ENCODE data around the gene TNRC6C. TPM values are rescaled to one million over a fixed set of nuclear protein-coding genes. Genes with fewer than 3 reads are reported as not detected.
"Not testable (repeated sequence)": the region's sequence is repeated elsewhere in the genome, so short reads cannot be mapped to it uniquely, and the experiment has no call there.

Gene TNRC6C
- total and polyA plus RNA-seq, 4 donors: 1.3 to 7.7 (median 2.9) TPM

GRCh38 chr17:77993735-77994134 is 35.2 kb downstream of the TNRC6C start:
- DNase-seq (ENCODE audit: low spot score); H3K27ac ChIP-seq (ENCODE audit: low read depth in 1 of 2, low read length in 2 of 2); H3K4me3 ChIP-seq (ENCODE audit: low read depth in 1 of 3, low read length in 3 of 3); H3K9ac ChIP-seq (ENCODE audit: low read depth in 1 of 2, low read length in 2 of 2); H3K9me3 ChIP-seq (ENCODE audit: control insufficient read depth in 4 of 4, low read length in 3 of 4); H3K27me3 ChIP-seq (ENCODE audit: control insufficient read depth in 4 of 4, insufficient read depth in 4 of 4, low read length in 3 of 4); H3K36me3 ChIP-seq (ENCODE audit: control insufficient read depth in 4 of 4, insufficient read depth in 3 of 4, low read depth in 1 of 4, low read length in 3 of 4): not testable (repeated sequence)
- 94% methylated on average over 7 of the region's 7 CpGs for WGBS
- H3K4me1 ChIP-seq (ENCODE audit: control insufficient read depth in 4 of 4, insufficient read depth in 4 of 4, low read length in 3 of 4): peaks cover 9 to 28% (median 20%) of the 10 kb centered on the region in 4 donors

- no peak overlapping the region for H3K9ac ChIP-seq (ENCODE audit: low read depth in 1 of 2, low read length in 2 of 2)
- no peaks in the 10 kb centered on the region for H3K27me3 ChIP-seq (ENCODE audit: control insufficient read depth in 4 of 4, insufficient read depth in 4 of 4, low read length in 3 of 4)
- no peaks in the 10 kb centered on the region for H3K9me3 ChIP-seq (ENCODE audit: control insufficient read depth in 4 of 4, low read length in 3 of 4)
- no peak overlapping the region for H3K27ac ChIP-seq (ENCODE audit: low read depth in 1 of 2, low read length in 2 of 2)
- H3K4me3 ChIP-seq (ENCODE audit: low read depth in 1 of 3, low read length in 3 of 3): no peak overlapping the region
- no peak for DNase-seq (ENCODE audit: low spot score)
- 41% methylated on average over 6 of the region's 6 CpGs for WGBS
- H3K36me3 ChIP-seq (ENCODE audit: control insufficient read depth in 4 of 4, insufficient read depth in 3 of 4, low read depth in 1 of 4, low read length in 3 of 4): no peaks in the 10 kb centered on the region
- TF ChIP-seq RXRA (IDR thresholded peaks at IDR 0.05) (peak in 1 of 2 donors; percentile 48), HNF4G (IDR thresholded peaks at IDR 0.05) (no peak), NR2F2 (IDR thresholded peaks at IDR 0.05) (peak; percentile 31), SP1 (IDR thresholded peaks at IDR 0.05) (peak; percentile 41), RAD21 (IDR thresholded peaks at IDR 0.05) (peak; percentile 33 to 49), FOXA1 (IDR thresholded peaks at IDR 0.05) (no peak), HNF4A (conservative IDR thresholded peaks at IDR 0.05) (peak; percentile 54 to 61), YY1 (IDR thresholded peaks at IDR 0.05) (peak; percentile 68)
- TF ChIP-seq, protein P1, sequence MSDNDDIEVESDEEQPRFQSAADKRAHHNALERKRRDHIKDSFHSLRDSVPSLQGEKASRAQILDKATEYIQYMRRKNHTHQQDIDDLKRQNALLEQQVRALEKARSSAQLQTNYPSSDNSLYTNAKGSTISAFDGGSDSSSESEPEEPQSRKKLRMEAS (IDR thresholded peaks at IDR 0.05): peak; percentile 19
- peaks cover 9 to 28% (median 20%) of the 10 kb centered on the region in 4 donors for H3K4me1 ChIP-seq (ENCODE audit: control insufficient read depth in 4 of 4, insufficient read depth in 4 of 4, low read length in 3 of 4)
Measured at GRCh38 chr17:77995146-77995852, 36.8 kb downstream of the TNRC6C start.

GRCh38 chr17:77996256-77996655 is 37.8 kb downstream of the TNRC6C start:
- Histone ChIP-seq H3K9me3 (ENCODE audit: control insufficient read depth in 4 of 4, low read length in 3 of 4) (no peaks in the 10 kb centered on the region), H3K27ac (ENCODE audit: low read depth in 1 of 2, low read length in 2 of 2) (no peak overlapping the region), H3K36me3 (ENCODE audit: control insufficient read depth in 4 of 4, insufficient read depth in 3 of 4, low read depth in 1 of 4, low read length in 3 of 4) (no peaks in the 10 kb centered on the region), H3K4me1 (ENCODE audit: control insufficient read depth in 4 of 4, insufficient read depth in 4 of 4, low read length in 3 of 4) (peaks cover 9 to 28% (median 20%) of the 10 kb centered on the region in 4 donors), H3K9ac (ENCODE audit: low read depth in 1 of 2, low read length in 2 of 2) (no peak overlapping the region), H3K27me3 (ENCODE audit: control insufficient read depth in 4 of 4, insufficient read depth in 4 of 4, low read length in 3 of 4) (no peaks in the 10 kb centered on the region), H3K4me3 (ENCODE audit: low read depth in 1 of 3, low read length in 3 of 3) (no peak overlapping the region)
- WGBS: 90% methylated on average over 3 of the region's 3 CpGs
- TF ChIP-seq HNF4G (IDR thresholded peaks at IDR 0.05) (no peak), ZBTB33 (IDR thresholded peaks at IDR 0.05) (no peak), FOXA1 (IDR thresholded peaks at IDR 0.05) (no peak), RXRA (IDR thresholded peaks at IDR 0.05) (no peak), CTCF (IDR thresholded peaks at IDR 0.05; ENCODE audit: low read depth, low read length, missing input control) (no peak), TAF1 (conservative IDR thresholded peaks at IDR 0.05) (no peak), REST (IDR thresholded peaks at IDR 0.05) (no peak), ATF3 (IDR thresholded peaks at IDR 0.05) (no peak), YY1 (IDR thresholded peaks at IDR 0.05) (no peak), JUND (IDR thresholded peaks at IDR 0.05) (no peak), FOXA2 (IDR thresholded peaks at IDR 0.05) (no peak), EGR1 (IDR thresholded peaks at IDR 0.05; ENCODE audit: low read depth in 2 of 2) (no peak), GABPA (IDR thresholded peaks at IDR 0.05 in 1 of 2, conservative IDR thresholded peaks at IDR 0.05 in 1 of 2) (no peak), RAD21 (IDR thresholded peaks at IDR 0.05) (no peak)
- TF ChIP-seq, protein P1 (IDR thresholded peaks at IDR 0.05): no peak
- DNase-seq (ENCODE audit: low spot score): no peak
